Measurements from ENCODE around the gene PARP1. TPM values are rescaled to one million over a fixed set of nuclear protein-coding genes. Genes with fewer than 3 reads are reported as not detected.

Gene PARP1
- total RNA-seq, 1 donor from 2014 or later: 237 TPM

DNA sequence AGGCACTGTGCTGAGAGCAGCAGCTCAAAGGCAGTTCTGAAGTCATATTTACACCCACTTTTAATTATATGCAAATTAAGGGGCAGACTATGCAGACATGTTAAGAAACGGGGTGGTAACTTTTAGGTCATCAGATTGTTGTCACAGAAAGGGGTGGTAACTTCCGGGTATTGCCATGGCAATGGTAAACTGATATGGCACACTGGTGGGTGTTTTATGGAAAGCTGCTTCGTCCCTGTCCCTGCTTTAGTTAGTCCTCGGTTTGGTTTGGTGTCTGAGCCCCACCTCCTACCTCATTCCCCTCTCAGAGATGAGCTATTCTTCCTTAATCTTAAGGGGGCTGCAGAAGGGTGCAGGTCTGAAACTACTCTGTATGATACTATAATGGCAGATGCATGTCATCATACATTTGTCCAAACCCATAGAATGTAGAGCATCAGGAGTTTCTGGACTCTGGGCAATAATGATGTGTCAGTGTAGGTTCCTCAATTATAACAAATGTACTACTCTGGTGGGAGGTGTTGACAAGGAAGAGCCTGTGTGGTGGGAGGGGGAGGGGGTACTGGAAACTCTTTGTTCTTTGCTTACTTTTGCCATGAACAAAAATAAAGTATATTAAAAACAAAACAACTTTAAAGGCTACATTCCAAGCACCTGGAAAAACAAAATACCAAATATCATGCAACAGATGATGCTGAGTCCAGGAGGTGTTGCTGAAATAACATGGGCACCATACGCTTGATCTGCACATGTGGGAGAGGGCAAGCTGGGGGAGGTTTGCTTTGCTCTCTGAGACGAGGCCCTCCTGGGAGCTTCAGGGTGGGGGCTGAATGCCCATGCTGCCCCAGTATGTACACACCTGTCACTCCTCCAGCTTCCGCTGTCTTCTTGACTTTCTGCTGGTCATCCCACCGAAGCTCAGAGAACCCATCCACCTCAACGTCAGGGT, 6.3 kb downstream of the PARP1 start:
- Histone ChIP-seq H2AFZ (replicated peaks) (no peak overlapping the region), H3K79me2 (ENCODE audit: low read depth) (peaks cover 97% of the 10 kb centered on the region), H3K27me3 (no peaks in the 10 kb centered on the region), H3F3A (ENCODE audit: low read depth) (peaks cover 20% of the 10 kb centered on the region), H3K4me1 (peaks cover 38% of the 10 kb centered on the region), H3K4me3 (no peak overlapping the region), H3K36me3 (peaks cover 5% of the 10 kb centered on the region), H3K9ac (no peak overlapping the region), H3K9me3 (ENCODE audit: low read depth) (no peaks in the 10 kb centered on the region), H3K27ac (no peak overlapping the region), H4K20me1 (ENCODE audit: low read depth) (peaks cover 78% of the 10 kb centered on the region), H3K4me2 (no peak overlapping the region)
- peaks cover 2% of the 10 kb centered on the region for H3K27me3 Mint-ChIP-seq (ENCODE audit: insufficient read depth, low read depth)
- peaks cover 41% of the 10 kb centered on the region for H3K4me1 Mint-ChIP-seq
- H3K9me3 Mint-ChIP-seq: no peaks in the 10 kb centered on the region
- no peak for TF ChIP-seq EZH2 (IDR thresholded peaks at IDR 0.05)
- H3K4me3 Mint-ChIP-seq: no peak overlapping the region
- H3K36me3 Mint-ChIP-seq: peaks cover 47% of the 10 kb centered on the region
- peak overlapping the region; percentile 84 for H3K27ac Mint-ChIP-seq
- DNase-seq (ENCODE audit: low spot score): no peak

DNA sequence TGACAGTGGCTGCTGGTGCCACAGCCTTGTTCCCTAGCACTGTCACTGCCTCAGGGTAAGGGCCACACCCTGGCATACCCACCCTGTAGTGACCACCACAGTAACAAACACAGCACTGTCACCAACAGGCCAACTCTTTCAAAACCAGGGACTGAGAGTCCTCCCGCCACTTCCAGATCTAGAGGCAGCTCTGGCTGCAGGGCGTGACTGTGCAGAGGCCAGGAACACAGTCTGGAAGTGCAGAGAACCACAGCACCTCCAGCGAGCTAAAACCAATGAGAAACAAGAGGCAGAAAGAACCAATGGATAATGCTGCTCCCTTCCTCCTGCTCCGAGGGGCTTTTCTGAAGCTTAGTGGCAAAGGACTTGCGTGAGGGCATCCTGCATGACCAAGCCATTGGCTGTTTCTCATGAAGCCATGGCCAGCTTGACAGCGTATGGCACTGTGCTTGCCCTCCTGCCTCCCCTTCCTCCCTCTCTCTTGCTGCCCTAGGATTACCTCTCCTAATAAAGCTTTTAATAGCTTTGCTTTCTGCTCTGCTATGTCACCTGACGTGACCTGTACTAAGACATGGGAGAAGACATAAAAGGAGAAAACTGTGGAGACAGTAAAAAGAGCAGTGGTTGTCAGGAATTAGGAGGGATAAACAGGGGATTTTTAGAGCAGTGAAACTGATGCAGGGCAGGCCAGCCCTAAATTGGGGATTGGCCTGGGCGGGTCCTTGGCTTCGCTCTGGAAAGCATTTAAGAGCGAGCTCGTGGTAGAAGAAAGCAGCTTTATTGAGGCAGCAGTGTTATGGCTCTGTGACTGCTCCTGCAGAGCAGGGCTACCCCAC, 7.2 kb downstream of the PARP1 start:
- no peaks in the 10 kb centered on the region for H3K9me3 Mint-ChIP-seq
- H4K20me1 ChIP-seq (ENCODE audit: low read depth): peaks cover 74% of the 10 kb centered on the region
- H3K4me1 ChIP-seq: peaks cover 29% of the 10 kb centered on the region
- H3K36me3 ChIP-seq: peaks cover 9% of the 10 kb centered on the region
- no peak overlapping the region for H2AFZ ChIP-seq (replicated peaks)
- H3K27ac Mint-ChIP-seq: no peak overlapping the region
- H3K36me3 Mint-ChIP-seq: peaks cover 48% of the 10 kb centered on the region
- TF ChIP-seq EZH2phosphoT487 (IDR thresholded peaks at IDR 0.05) (no peak), EZH2 (IDR thresholded peaks at IDR 0.05) (no peak)
- TF ChIP-seq, protein P1, sequence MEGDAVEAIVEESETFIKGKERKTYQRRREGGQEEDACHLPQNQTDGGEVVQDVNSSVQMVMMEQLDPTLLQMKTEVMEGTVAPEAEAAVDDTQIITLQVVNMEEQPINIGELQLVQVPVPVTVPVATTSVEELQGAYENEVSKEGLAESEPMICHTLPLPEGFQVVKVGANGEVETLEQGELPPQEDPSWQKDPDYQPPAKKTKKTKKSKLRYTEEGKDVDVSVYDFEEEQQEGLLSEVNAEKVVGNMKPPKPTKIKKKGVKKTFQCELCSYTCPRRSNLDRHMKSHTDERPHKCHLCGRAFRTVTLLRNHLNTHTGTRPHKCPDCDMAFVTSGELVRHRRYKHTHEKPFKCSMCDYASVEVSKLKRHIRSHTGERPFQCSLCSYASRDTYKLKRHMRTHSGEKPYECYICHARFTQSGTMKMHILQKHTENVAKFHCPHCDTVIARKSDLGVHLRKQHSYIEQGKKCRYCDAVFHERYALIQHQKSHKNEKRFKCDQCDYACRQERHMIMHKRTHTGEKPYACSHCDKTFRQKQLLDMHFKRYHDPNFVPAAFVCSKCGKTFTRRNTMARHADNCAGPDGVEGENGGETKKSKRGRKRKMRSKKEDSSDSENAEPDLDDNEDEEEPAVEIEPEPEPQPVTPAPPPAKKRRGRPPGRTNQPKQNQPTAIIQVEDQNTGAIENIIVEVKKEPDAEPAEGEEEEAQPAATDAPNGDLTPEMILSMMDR (IDR thresholded peaks at IDR 0.05): no peak
- peaks cover 15% of the 10 kb centered on the region for H3F3A ChIP-seq (ENCODE audit: low read depth)
- H3K4me3 ChIP-seq: no peak overlapping the region
- no peak overlapping the region for H3K4me3 Mint-ChIP-seq
- peaks cover 2% of the 10 kb centered on the region for H3K27me3 Mint-ChIP-seq (ENCODE audit: insufficient read depth, low read depth)
- no peak for DNase-seq (ENCODE audit: low spot score)
- peaks cover 97% of the 10 kb centered on the region for H3K79me2 ChIP-seq (ENCODE audit: low read depth)
- H3K4me1 Mint-ChIP-seq: peaks cover 32% of the 10 kb centered on the region
- H3K27ac ChIP-seq: no peak overlapping the region
- H3K9ac ChIP-seq: no peak overlapping the region
- no peaks in the 10 kb centered on the region for H3K9me3 ChIP-seq (ENCODE audit: low read depth)
- no peaks in the 10 kb centered on the region for H3K27me3 ChIP-seq
- no peak overlapping the region for H3K4me2 ChIP-seq

DNA sequence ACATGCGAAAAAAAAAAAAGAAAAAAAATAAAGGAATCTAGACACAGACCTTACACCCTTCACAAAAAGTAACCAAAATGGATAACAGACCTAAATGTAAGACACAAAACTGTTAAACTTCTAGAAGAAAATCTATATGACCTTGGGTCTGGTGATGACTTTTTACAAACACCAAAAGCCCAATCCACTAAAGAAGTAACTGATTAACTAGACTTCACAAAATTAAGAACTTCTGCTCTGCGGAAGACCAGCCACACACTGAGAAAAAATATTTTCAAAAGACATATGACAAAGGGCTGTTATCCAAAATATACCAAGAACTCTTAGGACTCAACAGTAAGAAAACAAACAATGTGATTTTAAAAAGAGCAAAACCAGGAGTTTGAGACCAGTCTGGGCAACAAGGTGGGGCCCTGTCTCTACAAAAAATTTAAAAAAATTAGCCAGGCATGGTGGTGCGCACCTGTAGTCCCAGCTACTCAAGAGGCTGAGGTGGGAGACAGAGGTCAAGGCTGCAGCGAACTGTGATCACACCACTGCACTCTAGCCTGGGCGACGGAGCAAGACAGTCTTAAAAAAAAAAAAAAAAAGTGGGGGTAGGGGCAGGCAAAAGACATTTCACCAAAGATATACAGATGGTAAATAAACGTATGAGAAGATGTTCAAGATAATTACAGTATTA, 9.8 kb downstream of the PARP1 start:
- peaks cover 7% of the 10 kb centered on the region for H3K4me1 ChIP-seq
- Mint-ChIP-seq H3K4me3 (no peak overlapping the region), H3K9me3 (no peaks in the 10 kb centered on the region), H3K27me3 (ENCODE audit: insufficient read depth, low read depth) (peaks cover 2% of the 10 kb centered on the region), H3K36me3 (peaks cover 54% of the 10 kb centered on the region), H3K4me1 (peaks cover 7% of the 10 kb centered on the region), H3K27ac (no peak overlapping the region)
- peaks cover 74% of the 10 kb centered on the region for H4K20me1 ChIP-seq (ENCODE audit: low read depth)
- no peaks in the 10 kb centered on the region for H3K9me3 ChIP-seq (ENCODE audit: low read depth)
- peaks cover 13% of the 10 kb centered on the region for H3K36me3 ChIP-seq
- no peak overlapping the region for H3K4me2 ChIP-seq
- H2AFZ ChIP-seq (replicated peaks): no peak overlapping the region
- H3K27ac ChIP-seq: no peak overlapping the region
- no peaks in the 10 kb centered on the region for H3K27me3 ChIP-seq
- H3K79me2 ChIP-seq (ENCODE audit: low read depth): peaks cover 97% of the 10 kb centered on the region
- no peak overlapping the region for H3K4me3 ChIP-seq
- no peak overlapping the region for H3K9ac ChIP-seq
- DNase-seq (ENCODE audit: low spot score): no peak
- H3F3A ChIP-seq (ENCODE audit: low read depth): no peaks in the 10 kb centered on the region
- no peak for TF ChIP-seq EZH2 (IDR thresholded peaks at IDR 0.05)
- TF ChIP-seq EZH2phosphoT487 (IDR thresholded peaks at IDR 0.05): no peak
- TF ChIP-seq, protein P1 (IDR thresholded peaks at IDR 0.05): no peak

Measured in neural progenitor cell (in vitro differentiated cells).